GM04504 (cell line): ENCODE measurements around the gene UBN2.
"Not testable (repeated sequence)": the region's sequence is repeated elsewhere in the genome, so short reads cannot be mapped to it uniquely, and the experiment has no call there.

ENCODE experiments used
- DNase-seq: peaks from one replicate; pipeline ENCODE4 v3.0.0-alpha.2; 2012; ENCODE audit warnings: low read depth

The UBN2 gene

DNA sequence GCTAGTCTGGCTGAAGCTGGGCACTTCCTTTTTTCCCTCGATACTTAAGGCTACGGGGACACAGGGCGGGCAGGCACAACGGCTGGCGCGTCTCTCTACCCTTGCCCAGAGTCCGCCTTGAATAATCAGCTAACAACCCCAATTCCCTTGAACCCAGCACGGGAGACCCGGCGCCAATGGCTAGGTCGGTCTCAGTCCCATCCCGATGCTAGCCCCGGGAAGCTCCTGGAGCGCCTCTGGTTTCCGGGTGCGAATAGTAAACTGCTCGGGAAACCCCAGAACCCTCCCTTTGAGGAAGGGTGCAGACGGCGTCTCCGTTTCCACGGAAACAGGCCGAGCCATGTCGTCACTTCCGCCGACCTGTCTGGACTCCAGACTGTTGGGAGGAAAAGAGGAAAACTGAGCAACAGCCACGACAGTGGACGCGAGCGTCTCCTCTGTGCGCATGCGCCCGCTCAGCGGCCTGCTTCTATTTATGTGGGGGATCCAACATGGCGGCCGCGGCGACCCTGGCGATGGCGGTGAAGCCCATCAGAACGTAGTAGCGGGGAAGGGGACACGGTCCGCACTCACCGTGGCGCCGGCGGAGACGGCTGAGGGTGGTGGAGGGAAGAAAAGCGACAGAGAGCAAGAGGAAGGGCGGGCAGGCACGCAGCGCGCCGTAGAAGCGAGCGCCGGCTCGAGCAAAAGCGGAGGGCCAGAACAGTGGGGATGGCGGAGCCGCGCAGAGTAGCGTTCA is at the start of gene UBN2:
Gene UBN2 (plus strand): TSS at position 464 of the 739 bp plus-strand sequence. CDS start 248 bp downstream, at position 712.
- peak; percentile 94 for DNase-seq

DNA sequence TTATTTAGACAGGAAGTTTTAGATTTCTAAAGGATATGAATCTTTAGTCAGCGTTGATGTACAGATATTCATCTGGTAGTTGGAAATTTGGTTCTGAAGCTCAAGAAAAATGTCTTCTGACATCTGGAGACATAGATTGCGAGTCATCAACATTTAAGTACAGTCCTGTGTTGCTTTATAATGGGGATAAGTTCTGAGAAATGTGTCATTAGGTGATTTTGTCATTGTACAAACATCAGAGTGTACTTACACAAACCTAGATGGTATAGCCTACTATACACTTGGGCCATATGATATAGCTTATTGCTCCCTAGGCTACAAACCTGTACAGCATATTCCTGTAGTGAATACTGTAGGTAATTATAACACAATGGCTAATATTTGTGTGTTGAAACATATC is 49.6 kb upstream of the UBN2 start:
- DNase-seq = no peak

DNA sequence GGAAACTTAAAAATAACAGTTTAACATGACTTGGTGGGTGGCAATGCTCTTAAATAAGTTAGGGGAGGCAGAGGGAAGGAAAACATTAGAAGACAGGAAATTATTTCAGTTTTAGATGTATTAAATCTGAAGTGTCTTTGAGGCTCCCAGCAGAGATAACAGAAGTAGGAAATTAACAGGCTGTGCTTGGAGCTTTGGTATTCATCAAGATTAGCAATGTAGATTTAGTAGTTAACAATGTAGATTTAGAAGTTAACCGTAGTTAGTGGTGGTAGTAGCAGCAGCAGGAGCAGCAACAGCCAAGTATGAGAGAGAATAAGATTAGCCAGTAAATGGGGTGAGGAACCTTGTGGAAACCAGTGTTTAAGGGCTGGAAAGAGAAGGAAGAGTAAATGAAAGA is 48.7 kb upstream of the UBN2 start:
- DNase-seq = no peak

DNA sequence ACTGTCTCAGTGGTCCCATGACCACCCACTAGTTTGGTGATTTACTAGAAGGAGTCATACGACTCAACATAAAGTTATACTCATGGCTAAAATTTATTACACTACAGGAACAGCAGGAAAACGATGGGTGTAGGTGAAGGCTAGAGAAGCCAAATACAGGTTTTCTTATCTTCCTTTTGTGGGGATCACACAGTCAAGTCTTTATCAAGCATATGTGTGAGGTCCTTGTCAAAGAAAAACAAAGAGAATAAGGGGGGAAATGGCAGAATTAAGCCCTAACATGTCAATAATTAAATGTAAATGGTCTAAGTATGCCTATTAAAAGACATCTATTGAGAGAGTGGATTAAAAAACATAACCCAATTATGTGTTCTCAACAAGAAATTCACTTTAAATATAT is 47.8 kb upstream of the UBN2 start:
- DNase-seq = no peak

DNA sequence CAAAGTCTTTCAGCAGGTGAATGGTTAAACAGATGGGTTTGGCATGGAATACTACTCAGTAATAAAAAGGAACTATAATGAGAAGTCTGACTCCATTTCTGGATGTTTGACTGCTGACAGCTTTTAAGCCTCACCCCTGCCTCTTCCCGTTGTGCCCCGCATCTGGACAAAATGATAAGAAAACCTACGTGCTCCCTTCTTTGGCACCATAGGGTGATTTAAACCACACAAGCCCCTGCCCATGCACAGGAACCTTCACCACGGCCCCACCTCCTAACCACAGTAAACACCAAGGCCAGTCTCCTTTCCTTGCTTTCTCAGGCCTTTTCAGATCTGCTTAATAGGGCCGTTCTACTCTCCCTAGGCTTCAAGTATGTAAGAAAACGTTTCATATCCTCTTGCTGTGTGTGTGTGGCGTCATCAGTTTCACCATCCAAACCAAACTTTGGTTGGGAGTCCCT is 47.1 kb upstream of the UBN2 start:
- DNase-seq = no peak

DNA sequence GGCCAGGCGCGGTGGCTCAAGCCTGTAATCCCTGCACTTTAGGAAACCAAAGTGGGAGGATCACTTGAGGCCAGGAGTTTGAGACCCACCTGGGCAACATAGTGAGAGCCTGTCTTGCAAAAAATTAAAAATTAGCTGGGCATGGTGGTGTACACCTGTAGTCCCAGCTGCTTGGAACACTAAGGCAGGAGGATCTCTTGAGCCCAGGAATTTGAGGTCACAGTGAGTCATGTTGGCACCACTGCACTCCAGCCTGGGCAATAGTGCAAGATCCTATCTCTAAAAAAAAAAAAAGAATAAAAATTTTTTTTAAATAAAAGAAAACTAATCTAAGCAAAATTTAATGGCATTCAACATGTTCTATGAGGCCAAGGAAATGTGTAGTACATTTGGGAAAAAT is 44.9 kb upstream of the UBN2 start:
- DNase-seq = no peak

DNA sequence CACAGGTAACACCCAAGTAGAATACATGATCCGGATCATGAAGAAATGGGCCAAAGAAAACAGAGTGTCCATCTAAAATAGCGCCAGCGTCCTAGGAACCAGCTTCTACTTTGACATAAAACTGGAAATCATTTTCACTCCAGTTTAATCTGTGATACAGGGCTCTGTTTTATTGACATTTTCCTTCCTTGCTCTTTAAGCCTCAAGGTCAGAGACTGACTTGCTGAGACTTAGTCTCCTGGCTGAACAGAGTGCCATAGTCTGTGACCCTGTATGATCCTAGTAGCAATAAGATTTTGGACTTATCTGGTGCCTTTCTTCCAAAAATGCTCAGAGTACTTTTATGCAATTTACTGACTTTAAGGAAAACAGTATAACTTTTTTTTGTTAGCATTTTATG is 41.7 kb upstream of the UBN2 start:
- DNase-seq = no peak

DNA sequence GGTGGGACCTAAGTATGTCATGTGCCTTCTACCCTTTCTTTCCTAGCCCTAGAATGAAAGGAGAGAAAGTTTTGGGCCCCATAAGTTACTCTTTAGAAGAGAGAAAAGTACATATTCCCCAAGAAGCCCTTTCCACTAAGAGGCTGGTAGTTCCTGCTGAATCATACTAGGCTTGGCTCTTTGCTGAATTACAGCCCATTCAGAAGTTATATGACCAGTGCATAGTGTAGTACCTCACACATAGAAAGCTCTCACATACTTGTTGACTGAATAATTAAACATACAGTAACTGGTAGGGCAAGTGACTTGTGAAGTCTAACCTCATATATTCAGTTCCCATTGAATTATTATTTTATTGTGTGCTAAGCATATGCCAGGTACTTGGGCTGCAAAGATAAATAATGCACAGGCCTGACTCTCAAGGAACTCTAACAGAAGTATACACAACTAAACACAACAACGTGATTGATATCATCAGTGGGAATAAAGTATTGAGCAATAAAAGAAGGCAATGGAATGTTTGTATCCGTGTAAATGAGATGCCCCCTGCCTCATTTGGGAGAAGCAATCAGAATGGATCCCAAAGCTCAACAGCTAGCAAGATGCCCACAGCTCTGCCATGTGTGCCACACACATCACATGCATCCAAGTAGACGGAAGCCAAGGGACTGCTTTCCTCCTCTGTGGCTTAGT is 38.9 kb upstream of the UBN2 start:
- no peak for DNase-seq

DNA sequence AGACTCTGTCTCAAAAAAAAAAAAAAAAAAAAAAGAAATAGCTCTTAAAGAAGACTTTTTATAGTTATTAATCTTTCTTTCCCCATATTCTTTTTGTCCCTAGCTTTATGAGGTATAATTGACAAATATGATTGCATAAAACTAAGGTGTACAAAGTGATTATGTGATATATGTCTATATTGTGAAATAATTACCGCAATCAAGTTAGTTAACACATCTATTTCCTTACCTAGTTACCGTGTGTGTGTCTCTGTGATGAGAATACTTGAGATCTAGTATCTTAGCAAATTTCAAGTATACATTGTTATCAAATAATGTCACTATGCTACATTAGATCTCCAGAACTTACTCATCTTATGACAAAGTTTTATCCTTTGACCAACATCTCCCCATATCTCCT is 30.7 kb upstream of the UBN2 start:
- DNase-seq = no peak

DNA sequence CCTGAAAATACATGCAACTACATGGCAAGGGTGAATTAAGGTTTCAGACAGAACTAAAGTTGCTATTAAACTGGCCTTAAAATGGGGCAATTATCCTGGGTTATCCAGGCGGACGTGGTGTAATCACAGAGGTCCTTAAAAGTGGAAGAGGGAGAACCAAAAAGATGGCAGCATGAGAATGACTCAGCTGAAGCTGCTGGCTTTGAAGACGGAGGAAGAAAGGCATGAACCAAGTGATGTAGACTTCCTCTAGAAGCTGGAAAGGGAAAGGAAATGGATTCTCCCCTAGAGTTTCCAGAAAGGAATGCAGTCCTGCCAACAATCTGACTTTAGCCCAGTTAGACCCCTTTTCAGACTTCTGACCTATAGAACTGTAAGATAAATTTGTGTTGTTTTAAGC is 27.0 kb upstream of the UBN2 start:
- DNase-seq = no peak

DNA sequence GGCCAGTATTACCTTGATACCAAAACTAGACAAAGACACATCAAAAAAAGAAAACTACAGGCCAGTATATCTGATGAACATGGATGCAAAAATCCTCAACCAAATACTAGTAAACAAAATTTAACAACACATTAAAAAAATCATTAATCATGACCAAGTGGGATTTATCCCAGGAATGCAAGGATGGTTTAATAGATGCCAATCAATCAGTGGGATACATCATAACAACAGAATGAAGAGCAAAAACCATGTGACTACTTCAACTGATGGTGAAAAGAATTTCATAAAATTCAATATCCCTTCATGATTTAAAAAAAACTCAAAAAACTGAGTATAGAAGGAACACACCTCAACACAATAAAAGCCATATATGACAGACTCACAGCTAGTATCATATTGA is 25.2 kb upstream of the UBN2 start:
- no peak for DNase-seq

DNA sequence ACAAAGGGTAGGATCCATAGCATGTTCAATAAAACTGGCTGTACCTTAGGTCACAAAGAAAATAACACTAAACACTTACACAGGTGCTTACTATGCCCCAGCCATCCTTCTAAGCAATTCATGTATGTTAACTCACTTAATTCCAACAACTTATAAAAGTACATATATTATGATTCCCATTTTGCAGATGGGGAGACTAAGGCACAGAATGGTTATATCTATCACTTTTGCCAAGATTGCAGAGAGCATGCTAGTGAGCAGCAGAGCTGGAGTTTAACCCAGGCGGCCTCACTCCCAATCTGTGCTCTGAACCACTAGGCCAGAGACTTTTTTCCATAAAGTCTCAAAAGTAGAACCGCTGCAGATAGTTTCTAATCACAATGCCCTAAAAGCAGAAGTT is 18.9 kb upstream of the UBN2 start:
- DNase-seq = no peak

DNA sequence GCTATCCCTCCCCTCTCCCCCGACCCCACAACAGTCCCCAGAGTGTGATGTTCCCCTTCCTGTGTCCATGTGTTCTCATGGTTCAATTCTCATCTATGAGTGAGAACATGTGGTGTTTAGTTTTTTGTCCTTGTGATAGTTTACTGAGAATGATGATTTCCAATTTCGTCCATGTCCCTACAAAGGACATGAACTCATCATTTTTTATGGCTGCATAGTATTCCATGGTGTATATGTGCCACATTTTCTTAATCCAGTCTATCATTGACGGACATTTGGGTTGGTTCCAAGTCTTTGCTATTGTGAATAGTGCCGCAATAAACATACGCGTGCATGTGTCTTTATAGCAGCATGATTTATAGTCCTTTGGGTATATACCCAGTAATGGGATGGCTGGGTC is 17.5 kb upstream of the UBN2 start:
- DNase-seq = not testable (repeated sequence)

DNA sequence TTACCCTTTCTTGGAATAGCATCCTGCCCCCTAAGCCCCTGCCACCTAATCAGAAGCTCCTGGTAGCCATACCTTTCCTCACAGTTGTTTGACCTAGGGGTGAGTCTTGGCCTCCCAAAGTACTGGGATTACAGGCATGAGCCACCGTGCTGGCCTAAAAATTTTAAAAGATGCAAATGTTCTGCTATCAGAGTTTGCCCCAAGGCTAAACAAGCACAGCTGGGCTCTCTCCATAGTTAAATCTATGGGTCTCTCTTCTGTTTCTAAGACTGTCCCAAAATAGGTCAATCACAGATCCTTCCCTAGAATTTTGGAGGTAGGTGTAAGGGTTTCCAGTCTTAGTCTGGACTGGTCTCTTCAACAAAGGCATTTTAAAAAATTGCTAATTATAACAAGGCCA is 12.9 kb upstream of the UBN2 start:
- no peak for DNase-seq

DNA sequence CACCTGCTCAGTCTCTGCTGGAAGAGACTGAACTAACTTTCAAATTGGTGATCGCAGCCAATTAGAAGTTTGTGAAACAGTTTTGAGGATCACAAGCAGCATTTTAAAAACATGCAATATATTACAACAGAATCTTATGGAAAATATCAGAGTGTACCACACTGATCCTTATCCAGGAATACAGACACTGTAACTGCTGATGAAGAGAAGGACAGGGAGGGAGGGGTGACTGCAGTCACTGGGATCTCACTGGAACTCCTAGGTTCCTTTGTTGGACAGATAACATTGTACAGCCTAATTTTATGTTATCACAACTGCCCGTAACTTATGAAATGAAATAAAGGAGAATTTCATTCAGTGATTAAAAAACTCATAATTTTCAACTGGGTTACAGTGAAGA is 6.8 kb upstream of the UBN2 start:
- no peak for DNase-seq

DNA sequence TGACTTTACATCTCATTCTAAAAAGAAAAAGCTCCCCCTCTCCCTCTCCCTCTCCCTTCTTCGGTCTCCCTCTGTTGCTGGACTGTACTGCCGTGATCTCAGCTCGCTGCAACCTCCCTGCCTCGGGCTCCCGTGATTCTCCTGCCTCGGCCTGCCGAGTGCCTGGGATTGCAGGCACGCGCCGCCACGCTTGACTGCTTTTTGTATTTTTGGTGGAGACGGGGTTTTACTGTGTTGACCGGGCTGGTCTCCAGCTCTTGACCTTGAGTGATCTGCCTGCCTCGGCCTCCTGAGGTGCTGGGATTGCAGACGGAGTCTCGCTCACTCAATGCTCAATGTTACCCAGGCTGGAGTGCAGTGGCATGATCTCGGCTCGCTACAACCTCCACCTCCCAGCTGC is 6.2 kb upstream of the UBN2 start:
- DNase-seq = not testable (repeated sequence)

DNA sequence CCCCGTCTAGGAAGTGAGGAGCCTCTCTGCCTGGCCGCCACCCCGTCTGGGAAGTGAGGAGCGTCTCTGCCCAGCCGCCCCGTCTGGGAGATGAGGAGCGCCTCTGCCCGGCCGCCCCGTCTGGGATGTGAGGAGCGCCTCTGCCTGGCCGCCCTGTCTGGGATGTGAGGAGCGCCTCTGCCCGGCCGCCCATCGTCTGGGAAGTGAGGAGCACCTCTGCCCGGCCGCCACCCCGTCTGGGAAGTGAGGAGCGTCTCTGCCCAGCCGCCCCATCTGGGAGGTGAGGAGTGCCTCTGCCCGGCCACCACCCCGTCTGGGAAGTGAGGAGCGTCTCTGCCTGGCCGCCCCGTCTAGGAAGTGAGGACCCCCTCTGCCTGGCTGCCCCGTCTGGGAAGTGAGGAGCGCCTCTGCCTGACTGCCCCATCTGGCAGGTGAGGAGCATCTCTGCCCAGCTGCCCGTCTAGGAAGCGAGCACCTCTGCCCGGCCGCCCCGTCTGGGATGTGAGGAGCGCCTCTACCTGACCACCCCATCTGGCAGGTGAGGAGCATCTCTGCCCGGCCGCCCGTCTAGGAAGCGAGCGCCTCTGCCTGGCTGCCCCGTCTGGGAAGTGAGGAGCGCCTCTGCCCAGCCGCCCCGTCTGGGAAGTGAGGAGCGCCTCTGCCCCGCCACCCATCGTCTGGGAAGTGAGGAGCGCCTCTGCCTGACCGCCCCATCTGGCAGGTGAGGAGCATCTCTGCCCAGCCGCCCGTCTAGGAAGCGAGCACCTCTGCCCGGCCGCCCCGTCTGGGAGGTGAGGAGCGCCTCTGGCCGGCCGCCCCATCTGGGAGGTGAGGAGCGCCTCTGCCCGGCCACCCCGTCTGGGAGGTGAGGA is 5.5 kb upstream of the UBN2 start:
- DNase-seq = not testable (repeated sequence)

DNA sequence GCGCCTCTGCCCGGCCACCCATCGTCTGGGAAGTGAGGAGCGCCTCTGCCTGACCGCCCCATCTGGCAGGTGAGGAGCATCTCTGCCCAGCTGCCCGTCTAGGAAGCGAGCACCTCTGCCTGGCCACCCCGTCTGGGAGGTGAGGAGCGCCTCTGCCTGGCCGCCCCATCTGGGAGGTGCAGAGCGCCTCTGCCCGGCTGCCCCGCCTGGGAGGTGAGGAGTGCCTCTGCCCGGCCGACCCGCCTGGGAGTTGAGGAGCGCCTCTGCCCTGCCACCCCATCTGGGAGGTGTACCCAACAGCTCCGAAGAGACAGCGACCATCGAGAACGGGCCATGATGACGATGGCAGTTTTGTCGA is 4.9 kb upstream of the UBN2 start:
- DNase-seq = not testable (repeated sequence)

DNA sequence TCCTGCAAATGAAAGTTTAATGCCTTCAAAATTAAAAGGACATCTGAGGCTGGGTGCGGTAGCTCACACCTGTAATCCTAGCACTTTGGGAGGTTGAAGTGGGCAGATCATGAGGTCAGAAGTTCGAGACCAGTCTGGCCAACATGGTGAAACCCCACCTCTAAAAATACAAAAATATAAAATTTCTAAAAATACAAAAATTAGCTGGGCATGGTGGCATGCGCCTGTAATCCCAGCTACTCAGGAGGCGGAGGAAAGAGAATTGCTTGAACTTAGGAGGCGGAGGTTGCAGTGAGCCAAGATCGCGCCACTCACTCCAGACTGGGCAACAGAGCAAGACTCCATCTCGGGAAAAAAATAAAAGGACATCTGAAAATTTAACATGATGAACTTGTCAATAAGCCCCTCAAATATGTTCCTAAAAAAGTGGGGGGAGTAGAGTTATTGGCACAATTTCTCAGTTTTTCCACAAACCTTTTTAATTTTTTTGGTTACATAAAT is 4.0 kb upstream of the UBN2 start:
- not testable (repeated sequence) for DNase-seq

DNA sequence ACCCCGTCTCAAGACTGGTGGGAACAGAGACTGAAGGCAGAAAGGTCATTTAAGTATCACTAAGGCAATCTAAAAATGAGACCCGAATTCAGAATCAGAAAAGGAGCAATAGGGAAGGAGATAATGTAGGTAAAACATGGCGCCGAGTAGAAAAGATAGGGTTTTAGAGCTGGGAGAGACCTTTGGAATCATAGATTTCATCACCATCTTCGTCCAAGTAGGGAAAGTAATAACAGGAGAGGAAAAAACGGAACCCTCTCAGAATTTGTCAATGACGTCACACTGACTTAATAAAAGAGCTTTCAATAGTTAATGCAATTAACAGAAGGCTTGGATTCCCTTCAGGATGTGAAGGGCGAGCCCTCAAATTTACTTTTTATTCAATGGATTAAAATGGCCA is 1.0 kb upstream of the UBN2 start:
- DNase-seq = no peak

DNA sequence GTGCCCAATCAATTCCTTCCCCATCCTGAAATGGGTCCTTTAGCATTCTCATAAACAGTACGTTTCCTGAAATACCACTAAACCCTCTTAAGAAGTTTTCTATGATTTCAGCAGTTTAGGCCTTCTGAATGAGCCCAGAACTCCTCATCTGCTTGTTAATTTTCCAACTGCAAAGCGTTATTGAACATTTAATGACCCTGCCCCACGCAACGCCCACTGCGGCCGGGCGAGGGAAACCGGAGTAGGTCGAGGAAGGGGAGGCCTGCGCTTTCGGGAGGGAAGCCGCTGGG is 608 bp upstream of the UBN2 start:
- no peak for DNase-seq

DNA sequence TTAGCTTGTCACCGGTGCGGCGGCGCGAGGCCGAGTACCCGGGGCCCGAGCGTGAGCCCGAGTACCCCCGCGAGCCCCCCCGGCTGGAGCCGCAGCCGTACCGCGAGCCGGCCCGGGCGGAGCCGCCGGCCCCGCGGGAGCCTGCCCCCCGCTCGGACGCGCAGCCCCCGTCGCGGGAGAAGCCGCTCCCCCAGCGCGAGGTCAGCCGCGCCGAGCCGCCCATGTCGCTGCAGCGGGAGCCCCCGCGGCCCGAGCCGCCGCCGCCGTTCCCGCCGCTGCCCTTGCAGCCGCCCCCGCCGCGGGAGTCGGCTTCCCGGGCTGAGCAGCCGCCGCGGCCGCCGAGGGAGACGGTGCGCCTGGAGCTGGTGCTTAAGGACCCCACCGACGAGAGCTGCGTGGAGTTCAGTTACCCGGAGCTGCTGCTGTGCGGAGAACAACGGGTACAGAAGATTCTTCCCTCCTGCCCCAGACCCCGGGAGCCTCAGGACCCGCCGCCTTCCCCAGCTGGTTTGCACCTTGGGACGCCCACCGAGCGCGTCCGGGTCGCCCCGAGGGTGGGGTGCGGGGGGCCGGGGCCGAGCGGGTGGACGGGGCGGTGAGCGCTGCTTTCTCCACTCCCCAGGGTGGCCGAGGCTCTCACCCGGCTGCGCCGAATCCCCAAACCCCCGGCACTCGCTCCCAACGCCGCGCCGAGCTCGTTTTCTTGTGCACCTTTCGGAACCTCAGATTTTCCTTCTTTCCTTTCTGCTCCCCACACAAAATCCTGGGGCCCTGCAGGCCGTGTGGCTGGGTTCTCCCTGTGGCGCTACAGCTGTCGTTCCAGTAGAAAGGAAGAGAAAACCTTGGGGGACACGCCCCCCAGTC is 708 bp downstream of the UBN2 start:
- no peak for DNase-seq
